ENCODE results near the gene OR13C9. TPM values are rescaled to one million over a fixed set of nuclear protein-coding genes. Genes with fewer than 3 reads are reported as not detected.
"Not testable (repeated sequence)": the region's sequence is repeated elsewhere in the genome, so short reads cannot be mapped to it uniquely, and the experiment has no call there.

Gene OR13C9
- total and polyA plus RNA-seq, 2 of the 13 experiments (the other 11 are each of a cell fraction or from before 2014, with no cell fraction given), result not detected

- BruUV-seq (replicated peaks), result no TSS peak
- H4K20me1 ChIP-seq (ENCODE audit: insufficient read depth, low read length), result no peaks in the 10 kb centered on the region
- no peaks in the 10 kb centered on the region for H3K9me3 ChIP-seq (ENCODE audit: low read length)
- ChIA-PET POLR2A (no interaction called here), CTCF (ENCODE audit: low intra/inter-chr PET ratio, low total read pairs) (no interaction called here)
- H3K79me2 ChIP-seq (ENCODE audit: insufficient read depth, low read length), result no peaks in the 10 kb centered on the region
- TF ChIP-seq TEAD3 (CRISPR knock-in tag; optimal IDR thresholded peaks at IDR 0.05; ENCODE audit: borderline replicate concordance) (no peak), HBP1 (CRISPR knock-in tag; IDR thresholded peaks at IDR 0.05; ENCODE audit: low read depth) (no peak)
- no peak overlapping the region for H3K9ac ChIP-seq (ENCODE audit: insufficient read depth, low read depth, low read length)
- H2AFZ ChIP-seq (ENCODE audit: low read length), result no peak overlapping the region
- in situ Hi-C loops (cut with HindIII; ENCODE audit: extremely low pct_ligation_motif_present, low pct_unique_long_range_greater_than_20kb), result no loop called here
- intact Hi-C loops (cut with micrococcal nuclease; ENCODE audit: unreplicated experiment), result no loop called here
- H3K36me3 ChIP-seq (replicated peaks in 1 of 2; ENCODE audit: control insufficient read depth in 1 of 2, insufficient read depth in 2 of 2, low read length in 2 of 2), result no peaks in the 10 kb centered on the region
- H3K4me3 ChIP-seq (replicated peaks in 1 of 3; ENCODE audit: insufficient read depth in 1 of 3, low read depth in 2 of 3, low read length in 3 of 3), result no peak overlapping the region
- H3K4me1 ChIP-seq (ENCODE audit: insufficient read depth, low read length), result no peaks in the 10 kb centered on the region
- FAIRE-seq (no peak), DNase-seq (ENCODE audit: low spot score) (no peak), ATAC-seq (no peak)
- no peak overlapping the region for H3K4me2 ChIP-seq (ENCODE audit: low read depth, low read length)
- WGBS (ENCODE audit: low lambda C conversion rate), result 74% methylated on average over 21 of the region's 30 CpGs
- no peaks in the 10 kb centered on the region for H3K27me3 ChIP-seq (ENCODE audit: control insufficient read depth in 1 of 2, insufficient read depth in 2 of 2, low read length in 2 of 2)
- no peak overlapping the region for H3K27ac ChIP-seq (ENCODE audit: extremely low read length, insufficient read depth, low read length)
Observed at GRCh38 chr9:104633976-104634520, 16.0 kb upstream of the OR13C9 start.

- H3K4me1 ChIP-seq (ENCODE audit: insufficient read depth, low read length); H3K36me3 ChIP-seq (replicated peaks in 1 of 2; ENCODE audit: control insufficient read depth in 1 of 2, insufficient read depth in 2 of 2, low read length in 2 of 2); H3K4me2 ChIP-seq (ENCODE audit: low read depth, low read length); H3K79me2 ChIP-seq (ENCODE audit: insufficient read depth, low read length); H3K9me3 ChIP-seq (ENCODE audit: low read length); BruUV-seq (replicated peaks); DNase-seq (ENCODE audit: low spot score); H3K27ac ChIP-seq (ENCODE audit: extremely low read length, insufficient read depth, low read length); ATAC-seq; H4K20me1 ChIP-seq (ENCODE audit: insufficient read depth, low read length); H3K9ac ChIP-seq (ENCODE audit: insufficient read depth, low read depth, low read length); H3K27me3 ChIP-seq (ENCODE audit: control insufficient read depth in 1 of 2, insufficient read depth in 2 of 2, low read length in 2 of 2); POLR2A ChIA-PET; in situ Hi-C loops (cut with HindIII; ENCODE audit: extremely low pct_ligation_motif_present, low pct_unique_long_range_greater_than_20kb); intact Hi-C loops (cut with micrococcal nuclease; ENCODE audit: unreplicated experiment); H3K4me3 ChIP-seq (replicated peaks in 1 of 3; ENCODE audit: insufficient read depth in 1 of 3, low read depth in 2 of 3, low read length in 3 of 3); FAIRE-seq; H2AFZ ChIP-seq (ENCODE audit: low read length); CTCF ChIA-PET (ENCODE audit: low intra/inter-chr PET ratio, low total read pairs): not testable (repeated sequence)
Observed at GRCh38 chr9:104625964-104626363, 8.0 kb upstream of the OR13C9 start.

All from HepG2 (cell line).